GM18870 (cell line): ENCODE measurements around the gene TECPR2.
"Not testable (repeated sequence)": the region's sequence is repeated elsewhere in the genome, so short reads cannot be mapped to it uniquely, and the experiment has no call there.

Experiments used
- ATAC-seq: cut with Tn5 transposase; IDR thresholded peaks from one replicate; pipeline ENCODE4 v1.9.1; 2021; ENCODE audit warnings: moderate library complexity; ENCODE audit not compliant: unreplicated experiment

TECPR2 gene

GRCh38 chr14:102523569-102524450, 161.1 kb downstream of the TECPR2 start:
- no peak for ATAC-seq

GRCh38 chr14:102524451-102525218, 161.9 kb downstream of the TECPR2 start:
- peak; percentile 95 for ATAC-seq

GRCh38 chr14:102525219-102525928, 162.6 kb downstream of the TECPR2 start:
- ATAC-seq, result no peak

- ATAC-seq, result no peak
Measured at GRCh38 chr14:102525929-102526497, 163.3 kb downstream of the TECPR2 start.

- no peak for ATAC-seq
Measured at GRCh38 chr14:102528431-102529170, 165.9 kb downstream of the TECPR2 start.

GRCh38 chr14:102530828-102531478, 168.2 kb downstream of the TECPR2 start:
- ATAC-seq, result no peak

GRCh38 chr14:102532204-102532658, 169.5 kb downstream of the TECPR2 start:
- no peak for ATAC-seq

GRCh38 chr14:102537981-102538601, 175.3 kb downstream of the TECPR2 start:
- no peak for ATAC-seq

- no peak for ATAC-seq
Measured at GRCh38 chr14:102538602-102539543, 176.1 kb downstream of the TECPR2 start.

- ATAC-seq, result no peak
Measured at GRCh38 chr14:102539544-102540314, 177.0 kb downstream of the TECPR2 start.

GRCh38 chr14:102540315-102541028, 177.7 kb downstream of the TECPR2 start:
- no peak for ATAC-seq

GRCh38 chr14:102541029-102541491, 178.3 kb downstream of the TECPR2 start:
- ATAC-seq, result not testable (repeated sequence)

- no peak for ATAC-seq
Measured at GRCh38 chr14:102541771-102542170, 179.0 kb downstream of the TECPR2 start.

- no peak for ATAC-seq
Measured at GRCh38 chr14:102544046-102544746, 181.5 kb downstream of the TECPR2 start.

- no peak for ATAC-seq
Measured at GRCh38 chr14:102544747-102545460, 182.2 kb downstream of the TECPR2 start.
